Colonic mucosa (tissue), 4 donors: ENCODE results near the gene DCAF17. TPM values are rescaled to one million over a fixed set of nuclear protein-coding genes. Genes with fewer than 3 reads are reported as not detected.

Experiments used
- DNase-seq: peaks from one replicate; pipeline ENCODE4 v3.0.0-alpha.2; 2020
- H3K27ac ChIP-seq: fragments of 200-600 bp; one replicate; pipeline ENCODE4 v1.8.0; 2021
- H3K27me3 ChIP-seq: fragments of 200-600 bp; one replicate; pipeline ENCODE4 v1.8.0; 2021
- H3K36me3 ChIP-seq: fragments of 200-600 bp; one replicate; pipeline ENCODE4 v1.8.0; 2021
- H3K4me1 ChIP-seq: fragments of 200-600 bp; one replicate; pipeline ENCODE4 v1.8.0; 2021; ENCODE audit warnings: mild to moderate bottlenecking
- H3K4me3 ChIP-seq: fragments of 200-600 bp; one replicate; pipeline ENCODE4 v1.8.0; 2021
- H3K9ac ChIP-seq, 2 donors: one replicate each; pipeline ENCODE4 v1.7.0; 2013; ENCODE audit warnings: control low read depth in 2 of 2, low read depth in 2 of 2, low read length in 2 of 2
- H3K9me3 ChIP-seq: fragments of 200-600 bp; one replicate; pipeline ENCODE4 v1.8.0; 2021
- CTCF ChIP-seq: fragments of 200-600 bp; IDR thresholded peaks from one replicate; pipeline ENCODE4 v1.8.0; 2022; ENCODE audit warnings: antibody characterized with exemption, mild to moderate bottlenecking
- intact Hi-C: fragments of 100-400 bp; cut with DNase I; formaldehyde crosslinking; loops from one replicate; pipeline ENCODE4 v1.14.1; 2022
- total RNA-seq, 2 donors: library from RNA; stranded (reverse); fragmentation: NEBNext Ultra II Directional in 1 of 2; extraction: Animal tissue kit (Norgen Biotek cat#: 25700) in 1 of 2; gene quantifications; one replicate each; pipeline ENCODE4 v1.2.1, GENCODE V29; 2021
- donor health status: healthy.
- donor health status: DM: no; HTN: no; CAD: no.
- donor health status: DM: no; HTN: no; CAD: no.

DCAF17 gene
- total RNA-seq, 2 donors from 2014 or later = 9.7 to 10.2 TPM

- no peak for TF ChIP-seq CTCF
- no peak overlapping the region for H3K27ac ChIP-seq
- no peaks in the 10 kb centered on the region for H3K9me3 ChIP-seq
- no peak for DNase-seq
- H3K4me1 ChIP-seq = peaks cover 5% of the 10 kb centered on the region
- no peaks in the 10 kb centered on the region for H3K27me3 ChIP-seq
- H3K36me3 ChIP-seq = no peaks in the 10 kb centered on the region
- no peak overlapping the region for H3K9ac ChIP-seq
- intact Hi-C loops = no loop called here
- no peak overlapping the region for H3K4me3 ChIP-seq
These were observed 2.3 kb upstream of the DCAF17 start for GRCh38 chr2:171431677-171432167.

- Histone ChIP-seq H3K36me3 (no peaks in the 10 kb centered on the region), H3K27ac (no peak overlapping the region), H3K9ac (no peak overlapping the region), H3K4me3 (no peak overlapping the region), H3K27me3 (no peaks in the 10 kb centered on the region), H3K9me3 (no peaks in the 10 kb centered on the region), H3K4me1 (peaks cover 5% of the 10 kb centered on the region)
- no peak for DNase-seq
- no peak for TF ChIP-seq CTCF
- intact Hi-C loops = no loop called here
These were observed 1.6 kb upstream of the DCAF17 start for GRCh38 chr2:171432206-171432968.

- intact Hi-C loops = no loop called here
- H3K27me3 ChIP-seq = no peaks in the 10 kb centered on the region
- TF ChIP-seq CTCF = no peak
These were observed 860 bp upstream of the DCAF17 start for GRCh38 chr2:171432969-171433762.

GRCh38 chr2:171433763-171434012 lies 338 bp upstream of the DCAF17 start, which contains the start of gene METTL8:
Gene METTL8, minus strand, starts transcription at chr2:171433990. Its CDS starts 41,805 bp downstream, at chr2:171392185.
- intact Hi-C loops = no loop called here
- no peaks in the 10 kb centered on the region for H3K9me3 ChIP-seq
- peak within 1 kb of the TSS; percentile 99 for H3K27ac ChIP-seq
- peak; percentile 35 for TF ChIP-seq CTCF
- no peaks in the 10 kb centered on the region for H3K27me3 ChIP-seq
- H3K4me3 ChIP-seq = peak within 1 kb of the TSS; percentile 74
- DNase-seq = no peak
- no peaks in the 10 kb centered on the region for H3K36me3 ChIP-seq
- peak within 1 kb of the TSS; percentile 86 to 91 for H3K9ac ChIP-seq
- H3K4me1 ChIP-seq = peaks cover 5% of the 10 kb centered on the region

More at GRCh38 chr2:171432969-171433762, 860 bp upstream of the DCAF17 start:
- Histone ChIP-seq H3K4me1 (peaks cover 5% of the 10 kb centered on the region), H3K4me3 (peak overlapping the region; percentile 74), H3K9ac (peak overlapping the region; percentile 64 to 91), H3K27ac (peak overlapping the region; percentile 99), H3K9me3 (no peaks in the 10 kb centered on the region), H3K36me3 (no peaks in the 10 kb centered on the region)
- peak; percentile 73 for DNase-seq

GRCh38 chr2:171436307-171436706 lies 2.3 kb downstream of the DCAF17 start:
- Histone ChIP-seq H3K4me1 (peaks cover 5% of the 10 kb centered on the region), H3K9me3 (no peaks in the 10 kb centered on the region), H3K4me3 (no peak overlapping the region), H3K27ac (no peak overlapping the region), H3K9ac (no peak overlapping the region), H3K27me3 (no peaks in the 10 kb centered on the region), H3K36me3 (peaks cover 9% of the 10 kb centered on the region)
- TF ChIP-seq CTCF = no peak
- no peak for DNase-seq
- intact Hi-C loops = no loop called here
